Activated CD4-positive, alpha-beta memory T cell treated with anti-CD3 and anti-CD28 coated beads, Interleukin-2, amount 10 ng/mL, durations not matched to agents 7 days and 5 days (primary cell): ENCODE data around the gene SMYD3. TPM values are rescaled to one million over a fixed set of nuclear protein-coding genes. Genes with fewer than 3 reads are reported as not detected.

Source experiments
- CTCF ChIA-PET: fragments of 350-600 bp; sonication (Branson Sonifier 250); formaldehyde crosslinking; loops from one replicate; lab custom pipeline; 2021; ENCODE audit warnings: antibody characterized with exemption, inconsistent platforms; lab: Charles Lee
- POLR2A ChIA-PET: fragments of 350-600 bp; sonication (Branson Sonifier 250); formaldehyde crosslinking; loops from one replicate; lab custom pipeline; 2021; ENCODE audit warnings: antibody characterized with exemption; lab: Charles Lee
- DNase-seq: peaks from one replicate; pipeline ENCODE4 v3.0.0-alpha.2; 2020
- H3K27ac Mint-ChIP-seq: one replicate; pipeline ENCODE4 v1.8.0; 2021; ENCODE audit warnings: mild to moderate bottlenecking, mixed read lengths
- H3K27me3 Mint-ChIP-seq: one replicate; pipeline ENCODE4 v1.8.0; 2021; ENCODE audit warnings: mixed read lengths
- H3K36me3 Mint-ChIP-seq: one replicate; pipeline ENCODE4 v1.8.0; 2021; ENCODE audit warnings: low read depth, mixed read lengths
- H3K4me1 Mint-ChIP-seq: one replicate; pipeline ENCODE4 v1.8.0; 2021; ENCODE audit warnings: mixed read lengths
- H3K4me3 Mint-ChIP-seq: one replicate; pipeline ENCODE4 v1.8.0; 2021; ENCODE audit warnings: mild to moderate bottlenecking, mixed read lengths
- H3K9me3 Mint-ChIP-seq: one replicate; pipeline ENCODE4 v1.8.0; 2021; ENCODE audit warnings: mixed read lengths
- total RNA-seq, 2 experiments: library from RNA; stranded (reverse); gene quantifications; one replicate each; pipeline ENCODE4 v1.2.3, GENCODE V29; 2021

Gene SMYD3
- total RNA-seq, 2 experiments from 2014 or later, result 15.5 to 18.7 TPM

GRCh38 chr1:246416261-246416660 lies 90.8 kb downstream of the SMYD3 start:
- ChIA-PET POLR2A (no interaction called here), CTCF (no interaction called here)
- Mint-ChIP-seq H3K27me3 (no peaks in the 10 kb centered on the region), H3K9me3 (peaks cover 19% of the 10 kb centered on the region), H3K4me1 (peaks cover 14% of the 10 kb centered on the region), H3K4me3 (no peak overlapping the region), H3K36me3 (peaks cover 16% of the 10 kb centered on the region), H3K27ac (no peak overlapping the region)
- DNase-seq, result no peak

GRCh38 chr1:246415028-246415427 lies 92.1 kb downstream of the SMYD3 start:
- Mint-ChIP-seq H3K4me3 (no peak overlapping the region), H3K36me3 (peaks cover 16% of the 10 kb centered on the region), H3K27me3 (no peaks in the 10 kb centered on the region), H3K27ac (no peak overlapping the region), H3K9me3 (peaks cover 19% of the 10 kb centered on the region), H3K4me1 (peaks cover 14% of the 10 kb centered on the region)
- ChIA-PET CTCF (no interaction called here), POLR2A (no interaction called here)
- no peak for DNase-seq

GRCh38 chr1:246413430-246413829 lies 93.6 kb downstream of the SMYD3 start:
- Mint-ChIP-seq H3K27ac (no peak overlapping the region), H3K27me3 (no peaks in the 10 kb centered on the region), H3K4me1 (peaks cover 10% of the 10 kb centered on the region), H3K4me3 (no peak overlapping the region), H3K36me3 (peaks cover 10% of the 10 kb centered on the region), H3K9me3 (peaks cover 14% of the 10 kb centered on the region)
- ChIA-PET POLR2A (no interaction called here), CTCF (no interaction called here)
- DNase-seq, result no peak

- no peak overlapping the region for H3K27ac Mint-ChIP-seq
- POLR2A ChIA-PET, result no interaction called here
- no peaks in the 10 kb centered on the region for H3K9me3 Mint-ChIP-seq
- H3K27me3 Mint-ChIP-seq, result no peaks in the 10 kb centered on the region
- CTCF ChIA-PET, result no interaction called here
- no peak for DNase-seq
- H3K4me1 Mint-ChIP-seq, result no peaks in the 10 kb centered on the region
- H3K36me3 Mint-ChIP-seq, result no peaks in the 10 kb centered on the region
- H3K4me3 Mint-ChIP-seq, result no peak overlapping the region
These were observed 103.0 kb downstream of the SMYD3 start for GRCh38 chr1:246404078-246404477.

GRCh38 chr1:246398126-246398813 lies 108.8 kb downstream of the SMYD3 start:
- POLR2A ChIA-PET, result no interaction called here
- CTCF ChIA-PET, result no interaction called here
- no peak for DNase-seq

GRCh38 chr1:246397046-246397445 lies 110.0 kb downstream of the SMYD3 start:
- H3K4me1 Mint-ChIP-seq, result no peaks in the 10 kb centered on the region
- no peaks in the 10 kb centered on the region for H3K27me3 Mint-ChIP-seq
- ChIA-PET POLR2A (no interaction called here), CTCF (interaction anchor here (0.7 kb wide), 1 partner anchor 441 kb away, joined by 4 read pairs; no protein-coding TSS in a partner anchor)
- H3K27ac Mint-ChIP-seq, result no peak overlapping the region
- H3K9me3 Mint-ChIP-seq, result peaks cover under 1% of the 10 kb centered on the region
- no peak overlapping the region for H3K4me3 Mint-ChIP-seq
- H3K36me3 Mint-ChIP-seq, result no peaks in the 10 kb centered on the region
- no peak for DNase-seq

More at GRCh38 chr1:246398126-246398813, 108.8 kb downstream of the SMYD3 start:
- Mint-ChIP-seq H3K36me3 (no peaks in the 10 kb centered on the region), H3K27ac (no peak overlapping the region), H3K9me3 (no peaks in the 10 kb centered on the region), H3K4me3 (no peak overlapping the region), H3K27me3 (no peaks in the 10 kb centered on the region), H3K4me1 (no peaks in the 10 kb centered on the region)

- ChIA-PET CTCF (no interaction called here), POLR2A (no interaction called here)
- DNase-seq, result no peak
- H3K4me1 Mint-ChIP-seq, result no peaks in the 10 kb centered on the region
- H3K27me3 Mint-ChIP-seq, result no peaks in the 10 kb centered on the region
- peaks cover 8% of the 10 kb centered on the region for H3K9me3 Mint-ChIP-seq
- H3K4me3 Mint-ChIP-seq, result no peak overlapping the region
- H3K27ac Mint-ChIP-seq, result no peak overlapping the region
- H3K36me3 Mint-ChIP-seq, result peaks cover 4% of the 10 kb centered on the region
These were observed 110.8 kb downstream of the SMYD3 start for GRCh38 chr1:246396322-246396721.

- Mint-ChIP-seq H3K27me3 (no peaks in the 10 kb centered on the region), H3K27ac (no peak overlapping the region), H3K4me3 (no peak overlapping the region), H3K9me3 (peaks cover 16% of the 10 kb centered on the region), H3K36me3 (peaks cover 7% of the 10 kb centered on the region), H3K4me1 (no peaks in the 10 kb centered on the region)
- DNase-seq, result no peak
- POLR2A ChIA-PET, result no interaction called here
- CTCF ChIA-PET, result no interaction called here
These were observed 113.0 kb downstream of the SMYD3 start for GRCh38 chr1:246394121-246394520.

- CTCF ChIA-PET, result no interaction called here
- Mint-ChIP-seq H3K4me1 (no peaks in the 10 kb centered on the region), H3K4me3 (no peak overlapping the region), H3K9me3 (peaks cover 16% of the 10 kb centered on the region), H3K36me3 (peaks cover 7% of the 10 kb centered on the region), H3K27me3 (no peaks in the 10 kb centered on the region), H3K27ac (no peak overlapping the region)
- no peak for DNase-seq
- POLR2A ChIA-PET, result no interaction called here
These were observed 116.2 kb downstream of the SMYD3 start for GRCh38 chr1:246390855-246391254.

- no peaks in the 10 kb centered on the region for H3K4me1 Mint-ChIP-seq
- POLR2A ChIA-PET, result no interaction called here
These were observed 122.5 kb downstream of the SMYD3 start for GRCh38 chr1:246384616-246385015.

GRCh38 chr1:246383791-246384190 lies 123.3 kb downstream of the SMYD3 start:
- Mint-ChIP-seq H3K4me3 (no peak overlapping the region), H3K36me3 (no peaks in the 10 kb centered on the region), H3K27me3 (no peaks in the 10 kb centered on the region), H3K4me1 (no peaks in the 10 kb centered on the region), H3K9me3 (no peaks in the 10 kb centered on the region), H3K27ac (no peak overlapping the region)
- ChIA-PET POLR2A (no interaction called here), CTCF (no interaction called here)
- DNase-seq, result no peak

More at GRCh38 chr1:246384616-246385015, 122.5 kb downstream of the SMYD3 start:
- CTCF ChIA-PET, result no interaction called here
- H3K27me3 Mint-ChIP-seq, result no peaks in the 10 kb centered on the region
- H3K36me3 Mint-ChIP-seq, result no peaks in the 10 kb centered on the region
- no peak for DNase-seq
- H3K4me3 Mint-ChIP-seq, result no peak overlapping the region
- no peaks in the 10 kb centered on the region for H3K9me3 Mint-ChIP-seq
- H3K27ac Mint-ChIP-seq, result no peak overlapping the region

GRCh38 chr1:246383239-246383589 lies 123.9 kb downstream of the SMYD3 start:
- Mint-ChIP-seq H3K36me3 (no peaks in the 10 kb centered on the region), H3K4me3 (no peak overlapping the region), H3K27me3 (no peaks in the 10 kb centered on the region), H3K9me3 (no peaks in the 10 kb centered on the region), H3K27ac (no peak overlapping the region), H3K4me1 (no peaks in the 10 kb centered on the region)
- POLR2A ChIA-PET, result no interaction called here
- DNase-seq, result no peak
- CTCF ChIA-PET, result no interaction called here

GRCh38 chr1:246382589-246383238 lies 124.4 kb downstream of the SMYD3 start:
- H3K9me3 Mint-ChIP-seq, result no peaks in the 10 kb centered on the region
- no peak overlapping the region for H3K27ac Mint-ChIP-seq
- no peaks in the 10 kb centered on the region for H3K27me3 Mint-ChIP-seq
- DNase-seq, result no peak
- ChIA-PET POLR2A (no interaction called here), CTCF (no interaction called here)
- H3K36me3 Mint-ChIP-seq, result no peaks in the 10 kb centered on the region
- H3K4me1 Mint-ChIP-seq, result no peaks in the 10 kb centered on the region
- H3K4me3 Mint-ChIP-seq, result no peak overlapping the region

GRCh38 chr1:246381452-246381851 lies 125.6 kb downstream of the SMYD3 start:
- DNase-seq, result no peak
- Mint-ChIP-seq H3K9me3 (no peaks in the 10 kb centered on the region), H3K4me1 (no peaks in the 10 kb centered on the region), H3K27ac (no peak overlapping the region), H3K27me3 (no peaks in the 10 kb centered on the region), H3K36me3 (no peaks in the 10 kb centered on the region), H3K4me3 (no peak overlapping the region)
- ChIA-PET CTCF (no interaction called here), POLR2A (no interaction called here)
